ENCODE data around the gene ARID5A. TPM values are rescaled to one million over a fixed set of nuclear protein-coding genes. Genes with fewer than 3 reads are reported as not detected.

ARID5A gene
- total and polyA plus RNA-seq, 2 of the 13 experiments (the other 11 are each of a cell fraction or from before 2014, with no cell fraction given), result 6.0 to 9.5 TPM

DNA sequence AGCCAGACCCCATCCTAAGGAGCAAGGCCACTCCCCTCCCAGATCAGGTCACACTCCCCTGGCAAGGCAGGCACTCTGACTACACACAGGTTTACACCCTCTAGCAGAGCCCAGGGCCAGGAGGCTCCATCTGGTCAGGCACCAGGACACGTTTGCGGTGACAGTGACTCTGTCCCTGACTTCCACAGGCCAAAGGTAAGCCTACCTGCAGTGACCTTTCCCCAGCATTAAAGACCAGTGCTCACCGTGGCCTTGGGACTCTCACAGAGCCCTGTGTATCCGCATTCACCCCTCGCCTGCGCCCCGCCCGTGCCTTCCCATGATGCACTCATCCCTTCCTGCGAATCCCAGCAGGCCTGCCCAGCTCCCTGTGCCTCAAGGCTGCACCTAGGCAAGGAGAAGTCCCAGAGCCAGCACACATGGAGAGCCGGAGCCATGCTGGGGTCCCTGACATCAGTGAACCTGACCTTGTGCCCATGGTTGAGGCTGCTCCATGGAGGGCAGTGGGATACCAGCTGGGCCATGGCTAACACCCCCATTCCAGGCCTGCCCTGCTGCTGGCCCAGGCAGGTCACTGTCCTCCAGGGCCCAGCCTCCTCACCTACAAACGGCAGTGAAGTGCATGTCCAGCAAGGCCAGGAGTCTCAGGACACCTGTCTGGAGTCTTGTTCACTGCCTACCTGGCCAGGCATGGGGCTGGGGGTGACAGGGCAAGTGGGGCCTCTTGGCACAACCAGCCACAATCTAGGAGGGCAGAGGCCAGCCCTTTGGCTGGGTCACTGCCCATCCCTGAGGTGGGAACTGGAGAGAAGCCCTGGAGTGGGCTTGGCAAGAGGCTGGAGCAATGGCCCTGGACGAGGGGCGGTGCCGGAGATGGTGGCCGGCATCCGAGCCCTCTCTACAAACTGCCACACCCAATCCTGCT lies 34.4 kb upstream of the ARID5A start (continued):
- TF ChIP-seq, protein P1, sequence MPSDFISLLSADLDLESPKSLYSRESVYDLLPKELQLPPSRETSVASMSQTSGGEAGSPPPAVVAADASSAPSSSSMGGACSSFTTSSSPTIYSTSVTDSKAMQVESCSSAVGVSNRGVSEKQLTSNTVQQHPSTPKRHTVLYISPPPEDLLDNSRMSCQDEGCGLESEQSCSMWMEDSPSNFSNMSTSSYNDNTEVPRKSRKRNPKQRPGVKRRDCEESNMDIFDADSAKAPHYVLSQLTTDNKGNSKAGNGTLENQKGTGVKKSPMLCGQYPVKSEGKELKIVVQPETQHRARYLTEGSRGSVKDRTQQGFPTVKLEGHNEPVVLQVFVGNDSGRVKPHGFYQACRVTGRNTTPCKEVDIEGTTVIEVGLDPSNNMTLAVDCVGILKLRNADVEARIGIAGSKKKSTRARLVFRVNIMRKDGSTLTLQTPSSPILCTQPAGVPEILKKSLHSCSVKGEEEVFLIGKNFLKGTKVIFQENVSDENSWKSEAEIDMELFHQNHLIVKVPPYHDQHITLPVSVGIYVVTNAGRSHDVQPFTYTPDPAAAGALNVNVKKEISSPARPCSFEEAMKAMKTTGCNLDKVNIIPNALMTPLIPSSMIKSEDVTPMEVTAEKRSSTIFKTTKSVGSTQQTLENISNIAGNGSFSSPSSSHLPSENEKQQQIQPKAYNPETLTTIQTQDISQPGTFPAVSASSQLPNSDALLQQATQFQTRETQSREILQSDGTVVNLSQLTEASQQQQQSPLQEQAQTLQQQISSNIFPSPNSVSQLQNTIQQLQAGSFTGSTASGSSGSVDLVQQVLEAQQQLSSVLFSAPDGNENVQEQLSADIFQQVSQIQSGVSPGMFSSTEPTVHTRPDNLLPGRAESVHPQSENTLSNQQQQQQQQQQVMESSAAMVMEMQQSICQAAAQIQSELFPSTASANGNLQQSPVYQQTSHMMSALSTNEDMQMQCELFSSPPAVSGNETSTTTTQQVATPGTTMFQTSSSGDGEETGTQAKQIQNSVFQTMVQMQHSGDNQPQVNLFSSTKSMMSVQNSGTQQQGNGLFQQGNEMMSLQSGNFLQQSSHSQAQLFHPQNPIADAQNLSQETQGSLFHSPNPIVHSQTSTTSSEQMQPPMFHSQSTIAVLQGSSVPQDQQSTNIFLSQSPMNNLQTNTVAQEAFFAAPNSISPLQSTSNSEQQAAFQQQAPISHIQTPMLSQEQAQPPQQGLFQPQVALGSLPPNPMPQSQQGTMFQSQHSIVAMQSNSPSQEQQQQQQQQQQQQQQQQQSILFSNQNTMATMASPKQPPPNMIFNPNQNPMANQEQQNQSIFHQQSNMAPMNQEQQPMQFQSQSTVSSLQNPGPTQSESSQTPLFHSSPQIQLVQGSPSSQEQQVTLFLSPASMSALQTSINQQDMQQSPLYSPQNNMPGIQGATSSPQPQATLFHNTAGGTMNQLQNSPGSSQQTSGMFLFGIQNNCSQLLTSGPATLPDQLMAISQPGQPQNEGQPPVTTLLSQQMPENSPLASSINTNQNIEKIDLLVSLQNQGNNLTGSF (CRISPR knock-in tag; IDR thresholded peaks at IDR 0.05), result peak; percentile 80; the same call in 1 of the 2 replicates
- TF ChIP-seq MZF1 (CRISPR knock-in tag; IDR thresholded peaks at IDR 0.05; ENCODE audit: borderline replicate concordance), result no peak
- no peak for TF ChIP-seq ATAD3A (CRISPR knock-in tag; IDR thresholded peaks at IDR 0.05)
- no peak for TF ChIP-seq ZNF660 (CRISPR knock-in tag; IDR thresholded peaks at IDR 0.05; ENCODE audit: borderline replicate concordance, low read depth)
- TF ChIP-seq ZNF292 (CRISPR knock-in tag; IDR thresholded peaks at IDR 0.05; ENCODE audit: borderline replicate concordance, low read depth), result peak; percentile 91
- TF ChIP-seq HNF4G (IDR thresholded peaks at IDR 0.05; ENCODE audit: borderline replicate concordance, low read depth, low read length), result peak; percentile 57
- TF ChIP-seq HNF4G (CRISPR knock-in tag; IDR thresholded peaks at IDR 0.05; ENCODE audit: borderline replicate concordance, low read depth), result peak; percentile 12; the same call in 1 of the 2 replicates
- no peak for TF ChIP-seq TBX3 (IDR thresholded peaks at IDR 0.05; ENCODE audit: borderline replicate concordance)
- TF ChIP-seq GATAD1 (CRISPR knock-in tag; IDR thresholded peaks at IDR 0.05), result peak; percentile 73
- TF ChIP-seq ZNF460 (CRISPR knock-in tag; IDR thresholded peaks at IDR 0.05; ENCODE audit: borderline replicate concordance), result no peak
- no peak; the same call in 1 of the 2 replicates for TF ChIP-seq GFI1 (CRISPR knock-in tag; IDR thresholded peaks at IDR 0.05; ENCODE audit: borderline replicate concordance)
- TF ChIP-seq ZNF496 (CRISPR knock-in tag; IDR thresholded peaks at IDR 0.05; ENCODE audit: insufficient replicate concordance), result no peak
- TF ChIP-seq ZNF367 (CRISPR knock-in tag; IDR thresholded peaks at IDR 0.05; ENCODE audit: borderline replicate concordance), result no peak; the same call in 1 of the 2 replicates
- TF ChIP-seq ZNF747 (CRISPR knock-in tag; IDR thresholded peaks at IDR 0.05; ENCODE audit: borderline replicate concordance), result peak; percentile 42; the same call in 1 of the 2 replicates
- peak; percentile 89; the same call in 1 of the 2 replicates for TF ChIP-seq MEF2D (CRISPR knock-in tag; IDR thresholded peaks at IDR 0.05)
- no peak for TF ChIP-seq AKNA (CRISPR knock-in tag; IDR thresholded peaks at IDR 0.05; ENCODE audit: borderline replicate concordance)
- no peak for TF ChIP-seq RORA (CRISPR knock-in tag; IDR thresholded peaks at IDR 0.05)
- no peak; the same call in 1 of the 2 replicates for TF ChIP-seq SP2 (CRISPR knock-in tag; IDR thresholded peaks at IDR 0.05)
